ENCODE measurements around the gene HTRA1. TPM values are rescaled to one million over a fixed set of nuclear protein-coding genes. Genes with fewer than 3 reads are reported as not detected.

The HTRA1 gene
- total and polyA plus RNA-seq, 3 donors from 2014 or later, result 21.3 to 105 (median 27.3) TPM

- no peaks in the 10 kb centered on the region for H3K27me3 ChIP-seq
- DNase-seq, result no peak
- no peak overlapping the region for H3K4me3 ChIP-seq
- intact Hi-C loops (cut with DNase I; ENCODE audit: low total_unique reads), result no loop called here
- no peaks in the 10 kb centered on the region for H3K36me3 ChIP-seq (ENCODE audit: low read depth, missing control alignments)
- 84 to 97% methylated on average over 2 of the region's 2 CpGs for WGBS, 2 donors
- no peaks in the 10 kb centered on the region for H3K9me3 ChIP-seq
- no peak overlapping the region for H3K27ac ChIP-seq
- no peaks in the 10 kb centered on the region for H3K4me1 ChIP-seq
- TF ChIP-seq POLR2A (IDR thresholded peaks at IDR 0.05) (no peak), CTCF (IDR thresholded peaks at IDR 0.05) (no peak)
Observed at GRCh38 chr10:122549636-122550035, 88.3 kb downstream of the HTRA1 start.

GRCh38 chr10:122550427-122550826 lies 89.1 kb downstream of the HTRA1 start:
- TF ChIP-seq POLR2A (IDR thresholded peaks at IDR 0.05), result no peak
- TF ChIP-seq CTCF (IDR thresholded peaks at IDR 0.05), result no peak
- no peaks in the 10 kb centered on the region for H3K9me3 ChIP-seq
- H3K27me3 ChIP-seq, result no peaks in the 10 kb centered on the region
- DNase-seq, result no peak
- H3K4me1 ChIP-seq, result no peaks in the 10 kb centered on the region
- intact Hi-C loops (cut with DNase I; ENCODE audit: low total_unique reads), result no loop called here
- no peak overlapping the region for H3K27ac ChIP-seq
- WGBS, 2 donors, result 75 to 98% methylated on average over 4 to 9 of the region's 9 CpGs
- no peak overlapping the region for H3K4me3 ChIP-seq
- no peaks in the 10 kb centered on the region for H3K36me3 ChIP-seq (ENCODE audit: low read depth, missing control alignments)

DNA sequence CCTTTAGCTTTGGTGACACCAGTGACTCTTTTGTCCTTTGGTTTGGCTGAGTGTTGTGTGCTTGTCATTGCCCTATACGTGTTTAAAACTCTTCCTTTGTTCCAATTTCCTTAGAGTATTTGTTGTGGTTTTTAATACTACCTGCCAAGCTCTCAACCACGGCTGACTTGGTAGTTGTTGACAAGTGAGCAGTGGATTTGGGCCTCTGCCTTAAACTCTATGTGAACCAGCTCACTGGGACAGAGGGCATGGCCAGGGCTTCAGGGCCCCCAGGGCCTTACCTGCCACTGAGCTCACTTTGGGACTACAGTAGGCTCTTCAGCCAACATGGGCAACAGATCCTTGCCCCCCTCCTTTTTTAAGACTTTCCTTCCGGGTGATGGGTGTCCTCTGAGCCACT lies 89.6 kb downstream of the HTRA1 start:
- no peaks in the 10 kb centered on the region for H3K9me3 ChIP-seq
- no peaks in the 10 kb centered on the region for H3K36me3 ChIP-seq (ENCODE audit: low read depth, missing control alignments)
- WGBS, 2 donors, result 83 to 87% methylated on average over 3 of the region's 3 CpGs
- intact Hi-C loops (cut with DNase I; ENCODE audit: low total_unique reads), result no loop called here
- TF ChIP-seq POLR2A (IDR thresholded peaks at IDR 0.05) (no peak), CTCF (IDR thresholded peaks at IDR 0.05) (no peak)
- H3K27ac ChIP-seq, result no peak overlapping the region
- no peak for DNase-seq
- H3K4me1 ChIP-seq, result no peaks in the 10 kb centered on the region
- no peaks in the 10 kb centered on the region for H3K27me3 ChIP-seq
- H3K4me3 ChIP-seq, result no peak overlapping the region

- Histone ChIP-seq H3K9me3 (no peaks in the 10 kb centered on the region), H3K36me3 (ENCODE audit: low read depth, missing control alignments) (no peaks in the 10 kb centered on the region), H3K4me1 (no peaks in the 10 kb centered on the region), H3K27ac (no peak overlapping the region), H3K27me3 (no peaks in the 10 kb centered on the region), H3K4me3 (no peak overlapping the region)
- TF ChIP-seq CTCF (IDR thresholded peaks at IDR 0.05) (no peak), POLR2A (IDR thresholded peaks at IDR 0.05) (no peak)
- DNase-seq, result no peak
- intact Hi-C loops (cut with DNase I; ENCODE audit: low total_unique reads), result no loop called here
- WGBS, 2 donors, result 72 to 78% methylated on average over 9 of the region's 9 CpGs
Observed at GRCh38 chr10:122551450-122551849, 90.1 kb downstream of the HTRA1 start.

DNA sequence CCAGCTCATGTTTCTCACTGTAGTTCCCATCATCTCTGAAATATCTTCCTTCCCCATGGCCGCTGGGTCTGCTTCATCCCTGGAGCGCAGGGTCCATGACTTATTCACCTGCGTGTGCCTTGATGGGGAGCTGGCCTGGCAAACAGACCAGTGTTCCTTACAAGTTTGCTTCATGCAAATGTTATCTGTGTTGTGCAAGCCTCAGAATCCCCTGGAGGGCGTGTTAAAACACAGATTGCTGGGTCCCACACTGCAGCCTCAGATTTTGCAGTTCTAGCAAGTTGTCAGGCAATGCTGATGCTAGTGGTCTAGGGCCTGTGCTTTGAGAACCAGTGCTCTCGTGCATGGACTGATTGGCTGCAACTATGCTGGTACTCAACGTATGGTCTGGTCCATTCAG lies 92.0 kb downstream of the HTRA1 start:
- no peak for DNase-seq
- no peaks in the 10 kb centered on the region for H3K9me3 ChIP-seq
- H3K27me3 ChIP-seq, result no peaks in the 10 kb centered on the region
- intact Hi-C loops (cut with DNase I; ENCODE audit: low total_unique reads), result no loop called here
- TF ChIP-seq CTCF (IDR thresholded peaks at IDR 0.05), result no peak
- TF ChIP-seq POLR2A (IDR thresholded peaks at IDR 0.05), result no peak
- 91 to 94% methylated on average over 3 to 6 of the region's 6 CpGs for WGBS, 2 donors
- no peaks in the 10 kb centered on the region for H3K36me3 ChIP-seq (ENCODE audit: low read depth, missing control alignments)
- no peak overlapping the region for H3K27ac ChIP-seq
- H3K4me3 ChIP-seq, result no peak overlapping the region
- H3K4me1 ChIP-seq, result no peaks in the 10 kb centered on the region

All from testis (tissue), 3 donors.